NCI-H2196 (cell line): ENCODE data around the gene ZNF503.
A peak's percentile ranks its signal among the peaks of the same experiment; 100 is the strongest.

Experiments
- DNase-seq: peaks from one replicate; lab custom pipeline; 2025; ENCODE audit not compliant: unreplicated experiment; lab: John Stamatoyannopoulos, UW

The ZNF503 gene

DNA sequence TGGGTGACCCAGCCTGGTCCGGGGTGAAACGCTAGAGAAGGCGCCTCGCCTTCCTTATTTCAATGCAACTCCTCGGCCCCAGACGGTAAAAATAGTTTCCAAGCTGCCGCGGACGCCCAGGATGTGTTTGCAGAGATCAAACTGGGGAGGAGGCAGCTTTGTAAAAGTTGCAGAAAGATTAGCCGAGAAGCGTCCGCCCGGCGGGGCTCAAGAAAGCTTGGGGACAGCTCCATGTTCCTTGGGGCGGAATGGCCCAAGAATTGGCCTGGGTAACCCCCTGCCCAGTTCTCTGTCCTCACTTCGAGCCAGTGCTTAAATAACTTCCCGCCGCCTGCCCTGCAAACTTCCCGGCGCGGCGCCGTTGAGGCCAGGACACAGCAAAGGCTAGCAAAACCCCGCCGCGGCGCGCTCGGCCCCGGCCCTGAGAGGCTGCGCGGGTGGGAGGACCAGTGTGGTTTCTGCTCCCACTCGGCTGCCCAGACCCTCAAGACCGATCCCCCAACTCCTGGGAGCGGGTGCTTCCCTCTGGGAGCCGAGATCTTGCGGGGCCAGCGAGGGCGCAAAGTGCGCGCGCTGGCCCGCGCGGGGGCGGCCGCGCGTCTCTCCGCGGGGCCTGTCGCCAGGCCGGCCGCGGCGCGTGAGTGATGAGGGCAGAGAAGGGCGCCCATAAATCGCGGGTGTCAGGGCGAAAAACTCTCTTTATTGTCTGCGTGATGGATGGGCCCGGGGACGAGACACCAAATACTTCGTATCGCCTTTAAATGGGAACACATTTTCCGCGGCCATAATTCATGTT, 6.3 kb upstream of the ZNF503 start:
- DNase-seq, result no peak

DNA sequence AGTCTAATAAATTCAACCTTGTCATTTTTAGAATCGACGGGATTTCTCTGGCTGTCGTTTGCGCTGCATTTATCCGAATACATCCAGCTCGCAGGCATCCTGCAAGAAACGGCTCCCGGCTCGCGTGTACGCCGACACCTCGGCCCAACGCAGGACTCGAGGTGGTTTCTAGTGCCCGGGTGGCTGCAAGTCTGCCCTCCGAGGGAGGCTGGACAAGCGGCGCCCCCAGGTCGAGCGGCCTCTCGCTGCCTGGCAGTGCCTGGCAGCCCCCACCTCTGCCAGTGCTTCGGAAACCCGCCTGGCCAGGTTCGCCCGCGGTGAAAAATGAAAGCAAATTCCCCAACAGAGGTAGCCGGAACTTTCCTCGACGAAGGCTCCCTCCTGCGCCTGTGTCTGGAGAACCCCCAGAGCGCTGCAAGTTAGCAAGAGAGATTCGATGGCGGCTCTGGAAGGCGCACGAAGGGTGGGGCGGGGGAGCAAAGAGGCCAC, 5.7 kb upstream of the ZNF503 start:
- DNase-seq, result no peak

DNA sequence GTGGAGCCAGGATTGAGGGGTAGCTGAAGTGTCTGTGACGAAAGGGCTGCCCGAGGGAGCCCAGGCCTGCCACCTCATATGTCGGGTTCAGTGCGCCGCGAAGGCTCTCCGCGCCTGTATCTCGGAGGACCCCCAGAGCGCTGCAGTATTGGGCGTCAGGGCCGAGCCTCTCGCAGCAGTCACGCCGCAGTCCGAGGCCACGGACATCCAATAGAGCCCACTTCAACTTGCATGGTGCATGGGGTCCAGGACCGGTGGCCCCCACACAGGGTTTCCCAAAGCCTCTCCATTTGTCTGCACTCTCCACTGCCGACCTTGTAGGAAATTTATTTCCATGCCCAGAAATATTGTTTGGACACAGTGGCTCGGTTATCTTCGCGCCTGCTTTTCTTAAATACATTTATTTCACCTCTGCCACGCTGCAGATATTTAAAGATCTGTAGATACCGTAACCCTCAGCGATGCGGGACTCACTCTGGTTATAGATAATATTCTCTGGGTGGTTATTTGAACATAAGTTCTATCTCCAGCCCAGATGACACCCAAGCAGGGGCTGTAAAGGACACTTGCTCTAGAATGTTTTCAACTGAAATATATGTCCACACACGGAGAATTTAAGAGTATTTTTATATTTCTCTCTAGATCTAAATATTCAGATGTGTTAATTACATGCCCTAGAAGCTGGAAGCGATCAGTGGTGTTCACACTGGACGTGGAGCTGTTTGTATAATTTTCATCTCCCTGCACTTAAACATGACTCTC, 5.1 kb upstream of the ZNF503 start:
- DNase-seq, result no peak

DNA sequence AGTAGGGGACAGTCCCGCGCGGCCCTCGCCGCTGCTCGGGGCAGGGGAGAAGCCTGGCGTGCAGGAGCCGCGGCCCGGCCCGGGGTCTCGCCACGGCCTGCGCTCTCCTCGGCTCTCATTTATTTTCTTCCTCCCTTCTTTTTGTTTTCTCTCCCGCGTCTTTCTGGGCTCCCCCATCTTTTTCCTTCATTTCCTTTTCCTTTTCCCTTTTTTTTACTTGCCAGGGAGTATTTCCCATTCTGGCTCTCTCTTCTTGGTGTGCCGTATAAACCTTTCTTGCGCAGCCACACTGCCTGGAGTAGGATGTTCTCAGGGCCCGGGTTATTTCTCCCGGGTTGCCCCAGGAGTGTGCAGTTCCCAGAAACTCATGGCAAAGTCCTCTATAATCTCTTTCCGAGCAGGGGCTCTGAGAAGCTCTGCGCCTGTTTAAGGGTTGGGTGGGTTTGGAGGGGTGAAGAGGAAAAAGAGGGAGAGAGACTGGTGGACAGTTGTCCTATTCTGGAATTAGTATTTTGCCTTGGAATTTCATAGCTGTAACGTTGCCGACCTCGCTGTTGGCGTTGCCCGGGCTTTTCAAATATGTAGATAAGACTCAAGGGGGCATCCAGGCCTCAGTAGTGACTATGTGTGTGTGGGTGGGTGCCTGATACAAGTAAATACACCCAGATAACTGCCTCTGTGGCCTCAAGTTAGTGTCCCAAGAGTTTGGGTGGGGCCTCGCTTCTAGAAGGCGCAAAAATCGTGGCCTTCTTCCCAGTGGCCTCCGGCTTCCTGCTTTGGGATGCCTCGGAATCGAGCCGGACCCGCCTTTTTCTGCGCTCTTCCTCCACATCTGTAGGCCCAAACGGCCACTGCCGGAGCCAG, 4.3 kb upstream of the ZNF503 start:
- DNase-seq, result no peak

DNA sequence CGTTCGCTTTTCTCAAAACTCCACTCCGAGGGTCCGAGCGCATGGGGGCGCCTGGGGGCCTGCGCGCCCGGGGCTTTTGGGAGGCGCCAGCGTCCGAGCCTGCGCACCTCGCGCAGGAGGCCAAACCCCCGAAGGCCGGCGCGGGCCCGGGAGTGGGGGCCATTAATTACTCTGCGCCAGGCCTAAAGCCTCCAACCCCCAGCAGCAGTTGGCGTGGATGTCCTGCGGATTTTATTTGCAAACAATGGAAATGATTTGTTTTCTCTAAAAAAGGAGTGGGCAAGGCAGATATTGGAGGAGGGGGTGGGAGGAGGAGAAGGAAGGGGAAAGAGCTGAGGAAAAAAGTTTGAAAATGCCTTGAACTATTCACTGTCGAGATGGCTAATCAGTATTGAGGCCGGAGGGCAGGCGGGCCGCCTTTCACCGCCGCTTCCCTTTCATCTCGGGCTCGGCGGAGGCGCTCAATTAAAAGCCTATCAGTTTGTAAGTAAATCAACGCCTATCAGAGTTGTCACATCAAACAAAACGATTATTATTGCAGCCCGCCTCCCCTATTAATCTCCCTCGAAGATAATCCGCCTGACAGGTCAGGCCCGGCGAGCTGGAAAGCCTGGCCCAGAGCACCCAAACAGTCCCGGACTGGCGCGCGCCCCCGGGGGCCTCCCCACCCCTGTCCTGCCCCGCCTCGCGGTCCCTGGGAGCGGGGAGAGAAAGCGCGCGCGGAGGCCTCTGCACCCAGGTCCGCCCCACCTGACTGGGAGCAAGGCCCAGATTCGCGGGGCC, 3.4 kb upstream of the ZNF503 start:
- no peak for DNase-seq

DNA sequence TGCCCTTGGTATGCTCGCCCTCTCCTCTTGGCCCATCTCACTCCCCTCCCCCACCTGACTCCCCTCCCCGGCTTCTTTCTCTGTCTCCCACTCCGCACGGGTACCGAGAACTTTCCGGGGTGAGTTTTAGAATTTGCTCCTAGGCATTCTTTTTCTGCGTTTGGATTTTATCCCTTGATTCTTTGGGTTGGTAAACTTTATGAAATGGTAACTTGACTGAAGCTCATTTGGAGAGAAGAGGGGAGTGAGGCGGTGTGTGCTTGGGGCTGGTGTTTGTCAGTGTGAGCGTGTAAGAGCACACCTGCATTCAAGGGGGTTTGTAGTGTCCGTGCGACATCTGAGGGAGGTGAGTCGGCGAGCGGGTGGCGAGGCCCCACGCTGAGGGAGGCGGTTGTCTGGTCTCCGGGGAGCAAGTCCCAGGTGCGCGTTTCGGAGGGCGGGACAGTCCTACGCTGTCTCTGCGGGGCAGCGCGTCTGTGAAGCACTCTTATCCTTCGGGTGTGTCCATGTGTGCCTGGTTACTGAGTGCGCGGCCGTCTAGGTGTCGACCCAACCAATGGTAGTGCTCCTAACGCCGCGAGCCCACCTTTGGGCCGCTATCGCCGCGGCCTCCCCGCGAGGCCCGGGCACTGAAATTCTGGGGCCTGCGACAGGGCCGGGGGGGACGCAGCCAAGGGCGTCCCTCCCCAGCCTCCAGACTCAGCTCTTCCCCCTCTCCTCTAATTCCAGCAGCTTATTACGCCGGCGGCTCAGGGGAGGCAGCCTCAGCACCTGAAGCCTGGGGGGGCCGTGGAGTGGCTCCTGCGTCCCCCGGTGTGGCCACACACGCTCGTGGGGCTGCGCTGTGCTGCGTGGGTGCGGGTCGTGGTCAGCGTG, 2.6 kb upstream of the ZNF503 start:
- DNase-seq, result peak; percentile 16

DNA sequence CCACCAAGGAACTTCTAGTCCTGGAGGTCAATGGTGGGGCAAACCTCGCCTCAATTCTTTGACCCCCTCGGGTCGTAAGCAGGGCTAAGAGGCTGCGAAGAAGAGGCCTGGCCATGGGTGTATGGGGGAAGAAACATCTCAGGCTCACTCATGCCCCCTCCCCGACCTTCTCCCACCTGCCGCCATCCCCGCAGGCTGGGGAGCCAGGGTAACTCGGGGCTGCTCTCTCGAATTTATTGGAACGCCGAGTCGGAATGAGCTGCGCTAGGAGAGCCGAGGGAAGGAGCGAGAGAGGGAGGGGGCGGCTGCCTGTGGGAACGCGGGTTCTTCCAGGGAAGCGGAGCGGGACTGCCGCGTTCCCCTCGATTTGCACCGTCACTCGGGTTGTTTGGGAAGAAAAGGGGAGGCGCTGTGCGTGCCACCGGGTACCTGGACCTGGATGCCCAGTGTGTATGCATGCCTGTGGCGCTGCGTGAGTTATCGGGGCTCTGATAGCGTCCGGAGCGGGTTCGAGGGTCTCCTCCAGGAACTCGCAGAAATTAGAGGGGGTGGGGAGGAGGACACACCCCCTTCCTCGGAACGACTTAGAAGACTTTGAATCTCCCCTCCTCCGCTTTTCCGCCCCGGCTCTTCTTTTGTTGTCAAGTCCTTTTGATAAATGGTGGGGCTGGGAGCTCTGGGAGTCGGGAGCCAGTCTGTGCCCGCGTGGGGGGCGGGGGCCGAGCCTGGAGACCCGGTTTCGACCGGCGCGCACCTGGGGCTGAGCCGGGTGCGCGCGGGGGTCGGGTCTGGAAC, 1.8 kb upstream of the ZNF503 start:
- DNase-seq, result peak; percentile 33

DNA sequence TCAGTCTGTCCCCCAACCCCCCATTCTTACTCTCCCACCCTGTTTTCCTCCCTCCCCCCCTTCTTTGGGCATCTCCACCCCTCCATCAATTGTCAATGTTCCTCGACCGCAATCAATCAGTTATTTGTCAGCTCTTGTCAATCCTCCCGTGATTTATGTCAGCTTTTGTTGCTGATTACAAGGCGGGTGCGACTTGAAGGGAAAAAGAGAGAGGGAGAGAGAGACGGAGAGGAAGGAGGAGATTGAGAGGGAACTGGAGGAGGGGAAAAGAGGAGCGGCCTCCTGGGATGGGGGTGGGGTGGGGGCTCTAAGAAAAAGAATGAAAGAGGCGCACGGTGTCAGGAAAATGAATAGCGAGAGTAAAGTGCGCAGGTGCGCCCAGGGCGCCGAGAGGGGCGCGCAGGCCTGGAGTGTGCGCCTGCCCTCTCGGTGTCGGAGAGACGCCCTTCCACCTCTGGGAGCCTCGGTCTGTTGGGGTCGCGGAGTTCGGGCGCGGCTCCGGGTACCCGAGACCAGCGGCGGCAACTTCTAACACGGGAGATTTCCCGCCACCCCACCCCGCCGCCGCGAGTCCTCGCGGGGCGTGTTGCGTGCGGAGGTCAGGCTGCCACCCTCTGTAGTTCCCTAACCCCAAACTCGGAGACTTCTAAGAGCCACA, 1.1 kb upstream of the ZNF503 start:
- peak; percentile 88 for DNase-seq

DNA sequence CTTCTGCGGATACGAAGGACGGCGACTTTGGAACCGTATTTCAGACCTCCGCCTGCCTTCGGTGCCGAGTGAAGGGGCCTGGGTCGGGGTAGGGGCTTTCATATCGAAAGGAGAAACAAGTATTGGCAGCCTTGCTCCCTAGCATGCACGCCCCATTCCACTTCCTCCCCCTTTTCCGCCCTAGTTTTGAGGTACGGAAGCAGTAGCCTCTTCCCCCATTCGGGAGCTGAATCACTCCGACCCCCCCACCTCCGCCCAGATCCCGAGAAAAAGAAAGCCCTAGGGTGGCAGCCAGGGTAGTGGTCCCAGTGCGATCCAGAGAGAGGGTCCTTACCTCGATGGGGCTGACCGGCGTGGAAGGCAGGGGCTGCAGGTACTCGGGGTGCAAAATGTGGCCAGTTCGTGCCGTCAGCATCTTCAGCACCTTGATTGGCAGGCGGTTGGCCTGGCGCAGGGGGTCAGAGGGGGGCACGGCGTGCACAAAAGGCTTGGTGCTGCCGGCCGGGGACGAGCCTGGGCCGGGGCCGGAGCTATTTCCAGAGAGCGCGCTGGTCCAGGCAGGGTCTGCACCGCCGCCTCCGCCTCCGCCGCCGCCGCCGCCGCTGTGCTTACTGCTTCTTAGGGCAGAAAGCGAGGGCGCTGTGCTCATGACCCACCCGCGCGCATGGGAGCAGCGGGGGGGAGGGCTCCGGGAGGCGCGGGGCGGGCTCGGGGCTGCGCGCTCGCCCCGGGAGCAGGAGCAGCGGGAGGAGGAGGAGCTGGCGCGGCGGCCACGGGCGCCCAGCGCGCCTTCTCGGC, 594 bp downstream of the ZNF503 start:
- no peak for DNase-seq

DNA sequence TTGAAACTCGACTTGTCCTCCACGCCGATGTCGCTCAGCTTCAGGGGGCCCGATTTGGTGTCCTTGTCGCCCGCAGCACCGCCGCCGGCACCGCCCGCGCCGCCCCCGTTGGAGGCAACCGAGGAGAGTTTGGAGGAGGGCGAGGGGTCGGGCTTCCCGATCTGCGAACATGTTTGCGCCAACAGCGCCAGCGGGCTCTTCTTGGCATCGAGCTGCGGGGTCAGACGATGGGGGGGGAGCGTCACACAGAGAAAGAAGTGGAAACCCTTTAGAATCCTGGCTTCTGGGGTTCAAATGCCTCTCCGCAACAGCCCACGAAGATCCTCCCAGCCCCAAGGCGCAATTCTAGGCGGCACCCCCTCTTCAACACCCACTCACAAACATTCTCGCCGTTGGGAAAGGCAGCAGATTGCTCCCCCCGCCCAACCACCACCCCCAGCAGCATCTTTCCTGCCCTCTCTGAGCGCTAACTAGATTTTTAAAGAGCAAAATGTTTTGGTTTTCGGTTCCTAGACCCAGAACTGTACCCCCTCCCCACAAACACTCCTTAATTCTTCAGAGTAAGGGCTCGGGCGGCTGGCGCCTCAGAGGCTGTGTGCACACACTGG, 1.3 kb downstream of the ZNF503 start:
- DNase-seq, result peak; percentile 43

DNA sequence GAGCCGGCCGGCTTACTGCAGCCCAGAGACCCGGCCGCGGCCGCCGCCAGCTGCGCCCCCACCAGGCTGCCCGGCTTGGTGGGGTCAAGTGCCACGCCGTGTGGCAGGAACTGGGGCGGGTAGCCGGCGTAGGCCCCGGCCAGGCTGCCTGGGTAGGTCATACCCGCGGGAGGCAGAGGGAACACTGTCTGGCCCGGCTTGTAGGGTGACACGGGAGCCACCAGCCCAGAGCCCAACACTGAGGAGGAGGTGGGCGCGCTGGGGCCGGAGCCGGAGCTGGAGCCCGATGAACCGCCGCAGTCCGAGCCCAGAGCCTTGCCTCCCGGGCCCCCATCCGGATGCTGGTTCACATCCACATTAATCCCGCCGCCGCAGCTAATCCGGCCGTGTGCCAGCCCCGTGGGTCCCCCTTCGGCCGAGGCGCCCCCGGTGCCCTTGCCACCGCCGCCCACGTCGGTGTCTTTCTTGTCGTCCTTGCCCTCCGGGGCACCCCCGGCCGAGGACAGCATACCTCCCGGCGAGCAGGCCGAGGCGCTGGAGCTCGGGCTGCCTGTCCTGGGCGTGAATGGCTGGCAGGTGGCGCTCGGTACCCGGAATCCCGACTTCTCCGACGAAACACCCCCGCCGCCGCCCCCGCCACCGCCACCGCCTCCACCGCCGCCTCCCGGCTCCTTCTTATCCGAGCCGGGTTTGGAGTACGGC, 2.0 kb downstream of the ZNF503 start:
- DNase-seq, result peak; percentile 77

DNA sequence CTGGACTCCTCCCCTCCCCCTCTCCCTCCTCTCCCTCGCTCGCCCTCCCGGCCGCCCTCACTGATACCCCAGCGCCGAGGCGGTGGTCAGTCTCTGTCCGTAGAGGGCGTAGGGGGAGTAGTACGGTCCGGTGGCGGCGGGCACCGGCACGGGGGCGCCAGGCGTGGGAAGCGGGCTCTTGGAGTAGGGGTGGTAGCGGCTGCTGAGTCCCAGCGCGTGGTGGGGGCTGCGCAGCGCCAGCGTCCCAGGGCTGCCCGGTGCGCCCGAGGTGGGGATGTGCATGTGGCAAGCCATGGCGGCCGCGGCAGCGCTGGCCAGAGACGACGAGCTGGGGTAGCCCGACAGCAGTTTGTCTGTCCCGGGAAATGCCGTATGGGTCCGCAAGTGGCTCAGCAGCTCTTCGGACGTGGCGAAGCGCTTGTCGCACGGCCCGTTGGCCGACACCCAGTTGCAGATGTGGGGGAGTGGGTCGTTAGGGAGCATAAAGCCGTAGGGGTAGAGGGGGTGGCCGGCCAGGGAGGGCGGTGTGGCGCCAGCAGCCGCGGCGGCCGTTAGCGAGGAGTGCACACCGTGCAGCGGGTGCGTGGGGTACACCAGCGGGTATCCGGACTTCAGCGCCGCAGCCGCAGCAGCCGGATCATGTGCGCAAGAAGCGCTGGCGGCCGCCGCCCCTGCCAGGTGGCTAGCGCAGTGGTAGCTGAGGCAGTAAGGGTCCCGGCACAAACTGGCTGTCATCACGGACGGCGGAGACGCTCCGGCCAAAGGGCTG, 2.7 kb downstream of the ZNF503 start:
- DNase-seq, result no peak

DNA sequence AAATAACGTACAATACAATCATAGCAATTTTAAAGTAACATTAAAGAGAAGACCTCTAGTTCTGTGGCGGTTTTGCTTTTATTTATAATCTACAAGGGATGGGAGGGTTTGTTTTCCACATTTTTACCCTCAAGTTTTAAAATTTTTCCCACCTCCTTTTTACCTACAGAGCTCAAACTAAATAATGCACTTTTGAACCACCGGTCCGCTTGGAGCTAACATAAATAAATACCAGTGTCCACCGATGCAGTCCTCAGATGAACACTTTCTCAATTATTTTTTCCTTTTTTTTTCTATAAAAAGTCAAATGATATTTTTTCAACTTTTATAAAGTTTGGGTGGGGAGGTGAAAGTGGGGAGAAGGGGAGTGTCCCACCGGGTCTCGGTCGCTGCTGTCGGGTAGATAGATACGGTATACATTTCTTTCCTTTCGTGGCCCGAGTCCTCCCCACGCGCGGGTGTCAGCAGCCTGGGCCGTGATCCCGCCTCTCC, 3.3 kb downstream of the ZNF503 start:
- DNase-seq, result no peak

DNA sequence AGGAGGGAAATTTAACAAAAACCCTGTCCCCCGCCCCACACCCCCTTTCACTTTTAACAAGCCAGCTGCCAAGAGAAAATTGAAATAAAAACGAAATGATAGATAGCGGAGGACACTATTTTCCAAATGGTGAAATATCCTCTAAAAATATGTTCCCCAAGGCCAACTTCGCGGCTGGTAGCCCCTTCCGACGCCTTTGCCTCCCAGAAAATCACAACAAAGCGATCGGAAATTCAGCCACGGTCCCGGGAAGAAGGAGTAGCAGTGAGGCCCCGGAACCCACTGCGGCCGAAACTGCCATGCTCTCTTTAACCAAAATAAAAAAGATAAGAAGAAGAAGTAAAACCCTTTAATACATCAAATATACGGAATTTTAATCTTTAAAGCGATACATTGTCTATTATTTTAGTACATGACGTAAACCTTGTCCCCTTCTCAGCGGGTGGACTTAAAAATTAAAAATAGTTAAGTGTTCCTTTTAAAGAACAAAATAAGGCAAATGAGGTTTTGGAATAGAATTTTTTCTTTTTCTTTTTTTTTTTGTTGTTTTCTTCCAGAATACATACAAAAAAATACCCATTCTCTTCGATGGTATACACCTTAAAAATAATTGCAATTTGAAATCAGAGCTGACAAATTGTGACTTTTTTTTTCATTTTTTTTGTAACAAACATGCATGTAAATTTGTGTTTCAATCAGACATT, 3.9 kb downstream of the ZNF503 start:
- DNase-seq, result no peak
